Activated T-cell treated with anti-CD3 and anti-CD28 coated beads, Interleukin-2, amount 50 U/mL, for 1 hour (primary cell): ENCODE data around the gene KRTAP2-4.
"Not testable (repeated sequence)": the region's sequence is repeated elsewhere in the genome, so short reads cannot be mapped to it uniquely, and the experiment has no call there.

Experiments
- DNase-seq: peaks from one replicate; pipeline ENCODE4 v3.0.0-alpha.2; 2020

KRTAP2-4 gene, protein sequence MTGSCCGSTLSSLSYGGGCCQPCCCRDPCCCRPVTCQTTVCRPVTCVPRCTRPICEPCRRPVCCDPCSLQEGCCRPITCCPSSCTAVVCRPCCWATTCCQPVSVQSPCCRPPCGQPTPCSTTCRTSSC

GRCh38 chr17:41065829-41066624 is at the start of gene KRTAP2-4:
KRTAP2-4 (minus strand) TSS chr17:41065879; CDS start chr17:41065845, 34 bp downstream.
- DNase-seq, result no peak

GRCh38 chr17:41111151-41111885 is 45.6 kb upstream of the KRTAP2-4 start:
- no peak for DNase-seq

DNA sequence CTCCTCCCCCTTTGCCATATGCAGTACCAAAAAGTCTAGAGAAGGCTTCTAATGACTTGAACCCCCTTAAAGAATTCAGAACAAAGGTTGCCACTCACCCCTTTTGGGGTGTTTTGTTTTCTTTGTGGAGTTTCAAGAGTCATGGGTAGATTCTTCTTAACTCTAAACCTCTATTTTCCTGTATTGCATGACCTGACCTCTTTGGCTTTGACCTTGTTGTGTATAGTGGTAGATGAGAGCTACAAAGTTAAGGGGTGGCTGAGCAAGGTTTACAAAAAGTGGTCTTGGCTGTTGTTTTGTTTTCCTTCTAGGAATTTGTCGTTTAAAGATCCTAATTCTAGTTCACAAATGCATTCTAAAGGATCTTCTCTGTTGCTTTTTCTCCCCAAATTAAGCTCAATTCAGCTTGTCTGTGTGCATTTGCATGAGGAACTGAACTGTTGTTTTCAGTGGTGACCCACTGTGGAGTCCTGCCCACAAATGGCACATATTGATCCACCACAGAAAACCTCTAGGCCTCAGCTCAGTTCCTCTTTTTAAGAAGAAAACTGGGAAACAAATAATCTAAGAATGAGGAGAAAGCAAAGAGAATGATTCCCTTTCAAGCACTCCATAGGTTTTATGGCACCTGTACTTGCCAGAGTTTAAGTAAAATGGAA is 43.2 kb upstream of the KRTAP2-4 start:
- DNase-seq, result not testable (repeated sequence)

GRCh38 chr17:41107941-41108450 is 42.3 kb upstream of the KRTAP2-4 start:
- DNase-seq, result no peak

DNA sequence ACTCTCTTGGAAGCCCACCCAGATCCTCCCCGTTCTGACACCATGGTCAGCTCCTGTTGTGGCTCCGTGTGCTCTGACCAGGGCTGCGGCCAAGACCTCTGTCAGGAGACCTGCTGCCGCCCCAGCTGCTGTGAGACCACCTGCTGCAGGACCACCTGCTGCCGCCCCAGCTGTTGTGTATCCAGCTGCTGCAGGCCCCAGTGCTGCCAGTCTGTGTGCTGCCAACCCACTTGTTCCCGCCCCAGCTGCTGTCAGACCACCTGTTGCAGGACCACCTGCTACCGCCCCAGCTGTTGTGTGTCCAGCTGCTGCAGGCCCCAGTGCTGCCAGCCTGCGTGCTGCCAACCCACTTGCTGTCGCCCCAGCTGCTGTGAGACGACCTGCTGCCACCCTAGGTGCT is 39.7 kb upstream of the KRTAP2-4 start, which contains the start of gene KRTAP4-9:
TSS of gene KRTAP4-9 (plus strand) at position 43 of the 400 bp plus-strand sequence. CDS start at position 43, 0 bp downstream.
- not testable (repeated sequence) for DNase-seq

- DNase-seq, result not testable (repeated sequence)
Observed at GRCh38 chr17:41104386-41105038, 38.8 kb upstream of the KRTAP2-4 start.

GRCh38 chr17:41103896-41104295 is 38.2 kb upstream of the KRTAP2-4 start:
- DNase-seq, result no peak

GRCh38 chr17:41101586-41102259 is 36.0 kb upstream of the KRTAP2-4 start, which contains the start of gene KRTAP4-16:
KRTAP4-16 (minus strand) TSS chr17:41102209; CDS start chr17:41102209, 0 bp downstream.
- DNase-seq, result no peak

DNA sequence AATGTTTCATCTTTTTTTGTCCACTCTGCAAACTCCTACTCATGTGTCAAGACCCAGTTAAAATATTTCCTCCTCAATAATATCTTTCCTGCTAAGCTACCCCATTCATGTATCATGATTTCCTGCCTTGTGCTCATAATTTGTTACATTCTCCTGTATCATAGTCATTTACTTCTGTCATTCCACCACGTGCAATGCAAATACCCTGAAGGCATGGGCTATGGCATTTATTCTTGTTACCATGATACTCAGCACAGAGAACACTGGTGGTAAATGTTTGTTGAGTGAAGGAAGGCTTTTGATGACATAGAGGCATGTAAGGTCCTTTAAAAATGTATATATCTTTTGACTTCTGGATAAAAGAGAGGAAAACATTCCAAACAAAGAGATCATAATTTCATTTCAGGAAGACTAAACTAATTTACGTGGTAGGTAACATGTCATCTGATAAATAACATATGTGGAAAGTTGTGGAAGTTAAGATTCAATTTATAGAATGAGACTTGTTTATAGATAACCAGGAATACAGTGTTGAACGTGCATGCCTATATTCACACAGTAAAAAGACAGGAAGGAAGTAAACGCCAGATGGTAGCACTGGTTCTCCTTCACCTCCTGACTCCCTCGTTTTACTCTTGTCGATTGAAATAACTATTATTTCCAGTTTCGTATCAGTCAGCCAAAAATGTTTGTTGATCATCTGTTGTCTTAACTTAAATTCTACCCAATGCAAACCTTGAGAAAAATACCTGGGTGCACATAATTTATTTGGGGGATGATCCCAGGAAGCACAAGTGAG is 34.2 kb upstream of the KRTAP2-4 start:
- DNase-seq, result not testable (repeated sequence)

- DNase-seq, result no peak
Observed at GRCh38 chr17:41098481-41098880, 32.8 kb upstream of the KRTAP2-4 start.

DNA sequence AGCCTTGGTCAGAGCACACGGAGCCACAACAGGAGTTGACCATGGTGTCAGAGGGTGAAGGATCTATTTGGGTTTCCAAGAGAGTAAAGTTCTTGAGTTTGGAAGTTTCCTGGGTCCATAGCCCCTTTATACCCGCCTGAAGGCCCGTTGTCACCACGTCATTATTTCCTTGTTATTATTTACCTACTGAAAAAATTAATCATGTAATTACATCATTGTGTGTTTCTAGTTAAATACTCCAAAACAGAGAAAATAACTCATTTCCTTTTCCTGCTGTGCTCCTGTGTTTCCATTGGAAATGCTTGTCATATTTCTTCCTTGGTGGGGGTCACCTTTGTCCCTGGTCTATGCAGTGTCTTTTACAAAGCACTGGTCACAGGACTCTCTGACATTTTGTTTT is 32.4 kb upstream of the KRTAP2-4 start, which contains the start of gene KRTAP4-8:
TSS of gene KRTAP4-8 (minus strand) at position 101 of the 400 bp plus-strand sequence. CDS start at position 43, 58 bp downstream.
- DNase-seq, result no peak

DNA sequence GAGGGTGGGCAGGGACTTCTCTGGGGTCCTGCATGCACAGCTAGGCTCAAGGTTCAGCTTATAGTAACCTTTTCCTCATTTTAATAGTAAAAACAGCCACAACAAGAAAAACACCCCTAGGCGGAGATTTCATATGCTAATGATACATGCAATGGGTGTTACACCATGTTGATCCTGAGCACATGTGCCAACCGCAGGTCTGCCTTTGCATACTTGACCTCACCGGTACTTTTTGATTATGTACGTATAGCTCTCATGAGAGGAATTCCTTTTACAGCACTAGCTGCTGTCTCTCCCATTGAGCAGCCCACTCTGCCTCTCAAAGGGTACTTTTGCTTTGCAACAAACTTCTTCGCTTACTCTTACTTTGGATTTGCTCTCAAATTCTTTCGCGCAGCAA is 30.4 kb upstream of the KRTAP2-4 start:
- DNase-seq, result no peak

- not testable (repeated sequence) for DNase-seq
Observed at GRCh38 chr17:41088760-41089352, 23.2 kb upstream of the KRTAP2-4 start.

DNA sequence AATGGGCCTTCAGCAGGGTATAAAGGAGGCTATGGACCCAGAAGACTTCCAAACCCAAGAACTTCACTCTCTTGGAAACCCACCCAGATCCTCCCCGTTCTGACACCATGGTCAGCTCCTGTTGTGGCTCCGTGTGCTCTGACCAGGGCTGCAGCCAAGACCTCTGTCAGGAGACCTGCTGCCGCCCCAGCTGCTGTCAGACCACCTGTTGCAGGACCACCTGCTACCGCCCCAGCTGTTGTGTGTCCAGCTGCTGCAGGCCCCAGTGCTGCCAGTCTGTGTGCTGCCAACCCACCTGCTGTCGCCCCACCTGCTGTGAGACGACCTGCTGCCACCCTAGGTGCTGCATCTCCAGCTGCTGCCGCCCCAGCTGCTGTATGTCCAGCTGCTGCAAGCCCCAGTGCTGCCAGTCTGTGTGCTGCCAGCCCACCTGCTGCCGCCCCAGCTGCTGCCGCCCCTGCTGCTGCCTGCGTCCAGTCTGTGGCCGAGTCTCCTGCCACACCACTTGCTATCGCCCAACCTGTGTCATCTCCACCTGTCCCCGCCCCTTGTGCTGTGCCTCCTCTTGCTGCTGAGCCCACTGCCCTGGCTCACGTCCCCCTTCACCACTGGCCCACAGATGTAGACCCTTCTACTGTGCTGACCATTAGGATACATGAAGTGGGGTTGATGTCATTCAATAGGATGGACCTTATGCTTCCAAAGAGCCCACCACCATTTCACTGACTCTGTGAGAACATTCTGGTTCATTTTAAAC is 18.6 kb upstream of the KRTAP2-4 start, which contains the start of gene KRTAP4-7:
TSS of gene KRTAP4-7 (plus strand) at position 51 of the 757 bp plus-strand sequence. CDS start at position 108, 57 bp downstream.
- DNase-seq, result not testable (repeated sequence)

DNA sequence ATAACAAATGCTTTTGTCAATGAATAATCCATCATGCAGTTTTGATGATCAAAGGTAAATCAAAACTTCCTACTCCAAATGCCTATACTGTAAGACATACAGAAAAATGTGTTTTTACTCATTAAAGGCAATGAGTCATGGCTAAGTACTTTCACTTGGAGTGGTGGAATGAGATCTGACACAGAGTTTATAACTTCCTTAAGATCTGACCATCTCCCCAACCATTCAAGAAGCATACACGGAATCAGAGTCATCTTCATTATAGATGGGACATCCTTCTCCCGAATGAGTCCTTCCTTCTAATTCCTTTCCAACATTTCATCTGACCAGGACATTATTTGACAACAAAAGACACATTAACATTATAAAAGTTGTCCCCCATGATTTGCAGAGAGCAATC is 17.7 kb upstream of the KRTAP2-4 start:
- not testable (repeated sequence) for DNase-seq

DNA sequence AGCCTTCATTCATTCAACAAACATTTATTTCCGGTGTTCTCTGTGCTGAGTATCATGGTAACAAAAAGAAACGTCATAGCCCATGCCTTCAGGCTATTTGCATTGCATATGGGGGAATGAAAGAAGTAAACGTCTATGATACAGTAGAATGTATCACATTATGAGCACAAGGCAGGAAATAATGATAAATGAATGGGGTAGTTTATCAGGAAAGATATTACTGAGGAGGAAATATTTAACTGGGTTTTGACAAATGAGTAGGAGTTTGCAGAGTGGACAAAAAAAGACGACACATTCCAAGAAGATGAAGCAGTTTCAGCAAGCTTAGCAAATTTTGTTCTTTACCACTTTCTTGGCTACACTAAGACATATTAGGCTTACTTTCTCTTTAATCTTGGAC is 16.9 kb upstream of the KRTAP2-4 start:
- no peak for DNase-seq

DNA sequence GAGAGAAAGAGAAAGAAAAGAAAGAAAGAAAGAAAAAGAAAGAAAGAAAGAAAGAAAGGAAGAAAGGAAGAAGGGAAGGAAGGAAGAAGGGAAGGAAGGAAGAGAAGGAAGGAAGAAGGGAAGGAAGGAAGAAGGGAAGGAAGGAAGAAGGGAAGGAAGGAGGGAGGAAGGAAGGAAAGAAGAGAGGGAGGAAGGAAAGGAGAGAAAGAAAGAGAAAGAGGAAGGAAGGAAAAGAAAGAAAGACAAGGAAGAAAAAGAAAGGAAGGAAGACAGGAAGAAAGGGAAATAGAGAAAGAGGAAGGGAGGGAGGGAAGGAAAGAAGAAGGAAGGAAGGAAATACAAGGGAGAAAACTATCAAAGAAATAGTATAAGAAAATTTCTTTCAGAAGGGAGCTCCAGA is 11.1 kb upstream of the KRTAP2-4 start:
- no peak for DNase-seq

- DNase-seq, result no peak
Observed at GRCh38 chr17:41073676-41074075, 8.0 kb upstream of the KRTAP2-4 start.
